RPMI7951 (cell line): Measurements from ENCODE around the gene DMPK. TPM values are rescaled to one million over a fixed set of nuclear protein-coding genes. Genes with fewer than 3 reads are reported as not detected.
A peak's percentile ranks its signal among the peaks of the same experiment; 100 is the strongest.
"Not testable (repeated sequence)": the region's sequence is repeated elsewhere in the genome, so short reads cannot be mapped to it uniquely, and the experiment has no call there.

Source experiments
- DNase-seq: peaks from one replicate; pipeline ENCODE4 v3.0.0-alpha.2; 2012; ENCODE audit warnings: low read depth
- total RNA-seq: library from RNA; depleted of rRNA; stranded (reverse); fragments of >200 nt; shearing (Covaris generic); gene quantifications from 2 replicates; pipeline ENCODE4 v1.2.3, GENCODE V29; 2014; rRNA removed

Gene DMPK
- total RNA-seq, 1 experiment from 2014 or later, result 9.3 TPM

GRCh38 chr19:45746866-45747265 is 35.4 kb downstream of the DMPK start:
- peak; percentile 38 for DNase-seq

DNA sequence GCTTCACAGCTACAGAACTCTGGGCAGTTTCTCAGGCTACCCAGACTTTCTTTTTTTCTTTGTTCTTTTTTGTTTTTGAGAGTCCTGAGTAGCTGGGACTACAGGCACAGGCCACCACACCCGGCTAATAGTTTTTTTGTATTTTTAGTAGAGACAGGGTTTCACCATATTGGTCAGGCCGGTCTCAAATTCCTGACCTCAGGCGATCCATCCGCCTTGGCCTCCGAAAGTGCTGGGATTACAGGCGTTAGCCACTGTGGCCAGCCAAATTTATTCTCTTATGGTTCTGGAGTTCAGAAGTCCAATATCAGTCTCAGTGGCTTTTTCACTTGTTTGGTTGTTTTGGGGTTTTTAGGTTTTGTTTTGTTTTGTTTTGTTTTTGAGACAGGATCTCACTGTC is 36.7 kb downstream of the DMPK start:
- DNase-seq, result no peak

DNA sequence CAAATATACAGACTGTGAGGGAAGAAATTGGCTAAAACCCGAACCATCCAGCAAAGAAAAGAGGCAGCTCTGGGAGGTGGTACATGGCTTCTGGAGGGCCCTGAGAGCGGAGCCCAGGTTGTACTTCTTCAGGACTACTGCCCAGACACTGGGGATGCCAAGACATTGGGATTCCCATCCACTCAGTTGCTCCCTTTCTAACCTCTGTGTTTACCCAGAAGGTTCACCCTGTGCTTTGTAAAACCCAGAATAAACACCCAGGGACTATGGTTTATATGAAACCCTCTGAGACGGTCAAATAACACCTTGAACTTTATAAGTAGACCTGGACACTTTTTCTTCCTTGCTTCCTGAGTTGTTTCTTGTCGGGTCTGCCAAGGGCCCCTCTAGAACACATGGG is 39.3 kb downstream of the DMPK start:
- DNase-seq, result no peak

GRCh38 chr19:45739498-45740439 is 42.5 kb downstream of the DMPK start:
- DNase-seq, result peak; percentile 41

DNA sequence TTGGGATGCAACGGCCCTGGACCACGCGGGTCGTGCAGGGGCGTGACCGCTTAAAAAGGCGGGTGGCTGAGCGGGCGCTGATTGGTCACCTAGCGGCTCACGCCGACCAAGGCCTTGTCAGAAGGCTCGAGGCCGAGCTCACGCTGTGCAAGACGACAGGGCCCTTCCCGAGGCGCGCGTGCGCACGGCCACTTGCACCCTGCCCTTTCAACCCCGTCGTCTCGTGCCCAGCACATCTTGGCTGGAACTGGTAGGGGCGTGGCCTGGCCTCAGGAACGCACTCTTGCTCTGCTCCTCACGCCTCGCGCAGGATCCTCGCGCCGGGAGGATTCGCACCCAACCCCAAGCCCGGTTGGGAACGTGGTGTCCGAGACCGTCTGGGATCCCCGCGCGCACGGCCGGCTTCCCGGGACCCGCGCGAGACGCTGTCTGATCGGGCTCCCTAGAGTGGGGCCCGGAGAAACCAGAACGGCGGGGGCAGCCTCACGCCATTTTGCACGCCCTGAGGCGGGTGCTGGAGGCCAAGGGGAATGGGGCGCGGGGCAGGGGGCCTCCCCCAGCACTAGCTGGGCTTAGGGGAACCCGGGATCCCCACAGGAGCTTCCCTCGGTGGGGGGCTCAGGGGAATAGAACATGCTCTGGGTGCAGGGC is 49.0 kb downstream of the DMPK start, which contains the start of gene MEIOSIN:
Gene MEIOSIN (plus strand): TSS at position 280 of the 651 bp plus-strand sequence. CDS start 1,938 bp downstream, outside the sequence.
- DNase-seq, result no peak

- peak; percentile 99 for DNase-seq
Measured at GRCh38 chr19:45730368-45731288, 51.7 kb downstream of the DMPK start, which contains the start of gene FBXO46. Gene FBXO46, minus strand, starts transcription at chr19:45730896. Its CDS starts 17,401 bp downstream, at chr19:45713495.

- no peak for DNase-seq
Measured at GRCh38 chr19:45729800-45730290, 52.4 kb downstream of the DMPK start.

- not testable (repeated sequence) for DNase-seq
Measured at GRCh38 chr19:45728683-45729082, 53.6 kb downstream of the DMPK start.

GRCh38 chr19:45720065-45720464 is 62.2 kb downstream of the DMPK start:
- DNase-seq, result not testable (repeated sequence)

Other genes starting within 250 kb of the DMPK start
- 5.2 and 8.4 TPM in 2 replicates for gene OPA3, start 197.7 kb downstream of the DMPK start, total RNA-seq
- 0.10 TPM in 1 of 2 replicates, not detected in the other for gene GPR4, start 180.3 kb downstream of the DMPK start, total RNA-seq
- 14.4 and 20.2 TPM in 2 replicates for gene EML2, start 143.1 kb downstream of the DMPK start, total RNA-seq
- not detected in 2 replicates for gene GIPR, start 114.3 kb downstream of the DMPK start, total RNA-seq
- gene SNRPD2, start 90.5 kb downstream of the DMPK start, total RNA-seq, result 474 and 568 TPM in 2 replicates
- 13.8 and 15.4 TPM in 2 replicates for gene QPCTL, start 89.8 kb downstream of the DMPK start, total RNA-seq
- gene FBXO46, start 51.6 kb downstream of the DMPK start, total RNA-seq, result 3.2 and 5.3 TPM in 2 replicates
- 0.10 TPM in 1 of 2 replicates, not detected in the other for gene MEIOSIN, start 49.1 kb downstream of the DMPK start, total RNA-seq
- 5.6 and 6.4 TPM in 2 replicates for gene SIX5, start 13.2 kb downstream of the DMPK start, total RNA-seq
- 14.2 and 20.6 TPM in 2 replicates for gene DMWD, start 10.4 kb upstream of the DMPK start, total RNA-seq
- gene RSPH6A, start 32.8 kb upstream of the DMPK start, total RNA-seq, result not detected in 2 replicates
- gene SYMPK, start 80.7 kb upstream of the DMPK start, total RNA-seq, result 27.8 and 33.0 TPM in 2 replicates
- gene FOXA3, start 81.8 kb upstream of the DMPK start, total RNA-seq, result not detected in 2 replicates
- gene IRF2BP1, start 103.7 kb upstream of the DMPK start, total RNA-seq, result 12.1 and 19.4 TPM in 2 replicates
- 0.88 and 1.1 TPM in 2 replicates for gene MYPOP, start 120.1 kb upstream of the DMPK start, total RNA-seq
- not detected in 2 replicates for gene NANOS2, start 132.3 kb upstream of the DMPK start, total RNA-seq
- gene NOVA2, start 191.4 kb upstream of the DMPK start, total RNA-seq, result not detected in 2 replicates
- gene CCDC61, start 213.0 kb upstream of the DMPK start, total RNA-seq, result 6.6 and 8.8 TPM in 2 replicates
- not detected in 2 replicates for gene PGLYRP1, start 240.6 kb upstream of the DMPK start, total RNA-seq